DND-41 (cell line): ENCODE measurements around the gene THBS1.

Source experiments
- ATAC-seq: fragments of 200-7000 bp; cut with Tn5 transposase; 3 replicates; pipeline ENCODE4 v1.9.1; 2021; ENCODE audit warnings: low read depth; ENCODE audit not compliant: insufficient read depth
- DNase-seq: peaks from one replicate; pipeline ENCODE4 v3.0.0-alpha.2; 2020
- H2AFZ ChIP-seq: 2 replicates; pipeline ENCODE4 v1.6.0; 2012; ENCODE audit warnings: low read depth, low read length
- H3K27ac ChIP-seq: 2 replicates; pipeline ENCODE4 v1.5.1; 2012; ENCODE audit warnings: low read length, inconsistent platforms
- H3K27me3 ChIP-seq: fragments of 200-600 bp; sonication (generic); 2 replicates; pipeline ENCODE4 v1.6.0; 2012; ENCODE audit warnings: low read length, mild to moderate bottlenecking, inconsistent platforms; ENCODE audit not compliant: insufficient read depth, poor library complexity
- H3K36me3 ChIP-seq: 2 replicates; pipeline ENCODE4 v1.5.1; 2012; ENCODE audit warnings: low read length, inconsistent platforms; ENCODE audit not compliant: insufficient read depth
- H3K4me1 ChIP-seq: 2 replicates; pipeline ENCODE4 v1.5.1; 2012; ENCODE audit warnings: mild to moderate bottlenecking, low read length; ENCODE audit not compliant: insufficient read depth
- H3K4me2 ChIP-seq: 2 replicates; pipeline ENCODE4 v1.6.0; 2012; ENCODE audit warnings: mild to moderate bottlenecking, moderate library complexity, low read length, inconsistent platforms; ENCODE audit not compliant: insufficient read depth
- H3K4me3 ChIP-seq, 2 experiments: fragments of 200-600 bp in 1 of 2; shearing (Covaris generic) in 1 of 2; 2 replicates each; pipeline ENCODE4 v1.5.1; 2012 to 2016; ENCODE audit warnings: inconsistent platforms in 2 of 2, low read length in 2 of 2, mild to moderate bottlenecking in 2 of 2, low read depth in 1 of 2, moderate library complexity in 1 of 2
- H3K79me2 ChIP-seq: 2 replicates; pipeline ENCODE4 v1.6.0; 2012; ENCODE audit warnings: low read length, inconsistent platforms; ENCODE audit not compliant: insufficient read depth
- H3K9ac ChIP-seq: 2 replicates; pipeline ENCODE4 v1.6.0; 2012; ENCODE audit warnings: low read depth, mild to moderate bottlenecking, inconsistent platforms, low read length, moderate library complexity
- H3K9me3 ChIP-seq: 2 replicates; pipeline ENCODE4 v1.5.1; 2012; ENCODE audit warnings: low read length, moderate library complexity, mild to moderate bottlenecking, inconsistent platforms; ENCODE audit not compliant: insufficient read depth, severe bottlenecking
- H4K20me1 ChIP-seq: 2 replicates; pipeline ENCODE4 v1.6.0; 2012; ENCODE audit warnings: low read length; ENCODE audit not compliant: insufficient read depth
- EZH2 ChIP-seq: IDR thresholded peaks from 3 replicates; pipeline ENCODE4 v1.6.1; 2012; ENCODE audit warnings: borderline replicate concordance, low read depth, mild to moderate bottlenecking, moderate library complexity, low read length, inconsistent platforms; ENCODE audit not compliant: severe bottlenecking
- TF ChIP-seq, protein P1 (sequence below): IDR thresholded peaks from 2 replicates; pipeline ENCODE4 v1.5.1; 2012; ENCODE audit warnings: borderline replicate concordance, low read length, moderate library complexity, mild to moderate bottlenecking; ENCODE audit not compliant: poor library complexity, severe bottlenecking; ENCODE audit errors: extremely low read depth

THBS1 gene

DNA sequence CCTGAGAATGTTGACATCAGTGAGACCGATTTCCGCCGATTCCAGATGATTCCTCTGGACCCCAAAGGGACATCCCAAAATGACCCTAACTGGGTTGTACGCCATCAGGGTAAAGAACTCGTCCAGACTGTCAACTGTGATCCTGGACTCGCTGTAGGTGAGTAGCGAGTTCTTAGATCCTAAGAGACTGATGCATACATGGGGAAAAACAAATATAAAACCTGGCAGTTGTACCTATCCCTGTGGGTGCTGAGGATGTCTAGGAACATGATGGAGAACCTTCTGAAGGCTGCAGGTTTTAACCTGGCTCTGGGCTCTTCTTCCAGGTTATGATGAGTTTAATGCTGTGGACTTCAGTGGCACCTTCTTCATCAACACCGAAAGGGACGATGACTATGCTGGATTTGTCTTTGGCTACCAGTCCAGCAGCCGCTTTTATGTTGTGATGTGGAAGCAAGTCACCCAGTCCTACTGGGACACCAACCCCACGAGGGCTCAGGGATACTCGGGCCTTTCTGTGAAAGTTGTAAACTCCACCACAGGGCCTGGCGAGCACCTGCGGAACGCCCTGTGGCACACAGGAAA, 12.3 kb downstream of the THBS1 start:
- no peaks in the 10 kb centered on the region for H3K79me2 ChIP-seq
- no peaks in the 10 kb centered on the region for H3K4me1 ChIP-seq
- H4K20me1 ChIP-seq: no peaks in the 10 kb centered on the region
- H3K9ac ChIP-seq: no peak overlapping the region
- TF ChIP-seq, protein P1, sequence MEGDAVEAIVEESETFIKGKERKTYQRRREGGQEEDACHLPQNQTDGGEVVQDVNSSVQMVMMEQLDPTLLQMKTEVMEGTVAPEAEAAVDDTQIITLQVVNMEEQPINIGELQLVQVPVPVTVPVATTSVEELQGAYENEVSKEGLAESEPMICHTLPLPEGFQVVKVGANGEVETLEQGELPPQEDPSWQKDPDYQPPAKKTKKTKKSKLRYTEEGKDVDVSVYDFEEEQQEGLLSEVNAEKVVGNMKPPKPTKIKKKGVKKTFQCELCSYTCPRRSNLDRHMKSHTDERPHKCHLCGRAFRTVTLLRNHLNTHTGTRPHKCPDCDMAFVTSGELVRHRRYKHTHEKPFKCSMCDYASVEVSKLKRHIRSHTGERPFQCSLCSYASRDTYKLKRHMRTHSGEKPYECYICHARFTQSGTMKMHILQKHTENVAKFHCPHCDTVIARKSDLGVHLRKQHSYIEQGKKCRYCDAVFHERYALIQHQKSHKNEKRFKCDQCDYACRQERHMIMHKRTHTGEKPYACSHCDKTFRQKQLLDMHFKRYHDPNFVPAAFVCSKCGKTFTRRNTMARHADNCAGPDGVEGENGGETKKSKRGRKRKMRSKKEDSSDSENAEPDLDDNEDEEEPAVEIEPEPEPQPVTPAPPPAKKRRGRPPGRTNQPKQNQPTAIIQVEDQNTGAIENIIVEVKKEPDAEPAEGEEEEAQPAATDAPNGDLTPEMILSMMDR: no peak
- no peak for TF ChIP-seq EZH2
- no peaks in the 10 kb centered on the region for H3K9me3 ChIP-seq
- H3K36me3 ChIP-seq: no peaks in the 10 kb centered on the region
- ATAC-seq: no peak
- no peak overlapping the region for H3K27ac ChIP-seq
- no peak overlapping the region for H3K4me2 ChIP-seq
- DNase-seq: no peak
- H3K4me3 ChIP-seq: no peak overlapping the region
- no peaks in the 10 kb centered on the region for H3K27me3 ChIP-seq
- no peak overlapping the region for H2AFZ ChIP-seq

DNA sequence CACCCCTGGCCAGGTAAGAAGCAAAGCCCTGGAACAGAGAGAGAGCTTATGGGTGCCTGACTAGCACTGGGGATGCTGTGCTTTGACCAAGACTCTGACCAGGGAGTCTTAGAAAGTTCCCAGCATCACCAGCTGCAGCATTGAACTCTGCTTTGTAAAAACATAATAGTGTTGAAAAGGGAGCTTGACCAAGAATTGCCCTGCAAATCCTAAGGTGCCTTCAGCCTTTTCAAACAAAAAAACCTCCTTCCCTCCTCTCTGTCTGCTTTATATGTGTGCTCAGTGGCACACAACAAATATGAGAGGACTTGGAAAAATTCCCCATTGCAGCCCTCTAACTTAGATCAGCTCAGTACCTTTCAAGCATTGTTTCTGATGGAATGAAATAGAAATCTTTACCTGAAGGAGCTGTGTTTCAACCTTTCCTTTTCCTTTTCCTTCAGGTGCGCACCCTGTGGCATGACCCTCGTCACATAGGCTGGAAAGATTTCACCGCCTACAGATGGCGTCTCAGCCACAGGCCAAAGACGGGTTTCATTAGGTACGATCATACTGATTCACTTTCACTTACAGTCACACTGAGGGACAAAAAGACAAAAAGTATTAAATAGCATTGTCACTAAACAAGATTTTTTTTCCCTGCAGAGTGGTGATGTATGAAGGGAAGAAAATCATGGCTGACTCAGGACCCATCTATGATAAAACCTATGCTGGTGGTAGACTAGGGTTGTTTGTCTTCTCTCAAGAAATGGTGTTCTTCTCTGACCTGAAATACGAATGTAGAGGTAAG, 13.0 kb downstream of the THBS1 start:
- no peaks in the 10 kb centered on the region for H3K27me3 ChIP-seq
- H3K4me2 ChIP-seq: no peak overlapping the region
- no peak overlapping the region for H3K27ac ChIP-seq
- H2AFZ ChIP-seq: no peak overlapping the region
- H4K20me1 ChIP-seq: no peaks in the 10 kb centered on the region
- DNase-seq: no peak
- no peaks in the 10 kb centered on the region for H3K36me3 ChIP-seq
- H3K9ac ChIP-seq: no peak overlapping the region
- no peaks in the 10 kb centered on the region for H3K4me1 ChIP-seq
- H3K9me3 ChIP-seq: no peaks in the 10 kb centered on the region
- TF ChIP-seq, protein P1: no peak
- TF ChIP-seq EZH2: no peak
- ATAC-seq: no peak
- H3K4me3 ChIP-seq: no peak overlapping the region
- H3K79me2 ChIP-seq: no peaks in the 10 kb centered on the region

DNA sequence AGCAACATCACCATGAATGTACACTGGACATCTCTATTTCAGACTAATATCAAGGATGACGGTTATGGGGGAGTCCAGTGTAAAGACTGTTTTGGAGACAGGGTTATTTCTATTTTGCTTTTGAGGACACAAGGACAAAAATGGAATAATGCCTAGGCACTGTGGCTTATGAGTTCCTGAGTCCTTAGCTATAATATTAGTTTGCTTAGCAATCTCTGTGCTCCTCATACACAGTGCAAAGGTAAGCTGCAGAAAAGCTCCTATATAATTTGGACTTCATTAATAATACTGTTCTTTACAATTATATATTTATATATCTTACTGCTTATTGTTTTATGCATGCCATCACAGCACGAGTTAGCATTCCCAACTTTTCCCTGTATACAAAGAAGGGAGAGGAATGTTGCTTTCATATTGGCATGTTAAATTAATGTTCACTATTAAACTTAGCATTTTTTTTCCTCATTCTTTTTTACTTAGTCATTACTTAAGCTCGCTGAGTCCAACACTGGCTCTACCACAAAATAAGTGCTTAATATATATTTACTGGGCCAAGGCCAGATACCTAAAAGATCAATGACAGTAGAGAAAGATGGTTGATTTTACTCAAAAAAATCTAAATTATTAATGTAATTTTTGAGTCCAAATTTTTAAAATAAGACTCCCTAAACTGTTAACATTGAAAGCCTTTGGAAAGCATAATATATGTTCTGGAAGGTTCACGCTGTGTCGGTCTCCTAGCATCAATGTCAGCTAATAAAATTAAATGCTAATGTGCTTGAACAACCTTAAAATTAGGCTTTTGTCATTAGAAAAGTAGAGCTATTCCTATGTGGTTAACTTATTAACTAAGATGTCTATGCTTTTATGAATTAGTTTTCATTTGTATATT, 13.8 kb downstream of the THBS1 start:
- Histone ChIP-seq H3K4me1 (no peaks in the 10 kb centered on the region), H3K4me3 (no peak overlapping the region), H3K9ac (no peak overlapping the region), H3K36me3 (no peaks in the 10 kb centered on the region), H3K27ac (no peak overlapping the region), H2AFZ (no peak overlapping the region), H3K27me3 (no peaks in the 10 kb centered on the region), H3K4me2 (no peak overlapping the region), H4K20me1 (no peaks in the 10 kb centered on the region), H3K79me2 (no peaks in the 10 kb centered on the region), H3K9me3 (no peaks in the 10 kb centered on the region)
- no peak for TF ChIP-seq EZH2
- TF ChIP-seq, protein P1: no peak
- DNase-seq (no peak), ATAC-seq (no peak)
